ENCODE data around the gene CHI3L1. TPM values are rescaled to one million over a fixed set of nuclear protein-coding genes. Genes with fewer than 3 reads are reported as not detected.

CHI3L1 gene
- total RNA-seq, 1 donor from 2014 or later: not detected

DNA sequence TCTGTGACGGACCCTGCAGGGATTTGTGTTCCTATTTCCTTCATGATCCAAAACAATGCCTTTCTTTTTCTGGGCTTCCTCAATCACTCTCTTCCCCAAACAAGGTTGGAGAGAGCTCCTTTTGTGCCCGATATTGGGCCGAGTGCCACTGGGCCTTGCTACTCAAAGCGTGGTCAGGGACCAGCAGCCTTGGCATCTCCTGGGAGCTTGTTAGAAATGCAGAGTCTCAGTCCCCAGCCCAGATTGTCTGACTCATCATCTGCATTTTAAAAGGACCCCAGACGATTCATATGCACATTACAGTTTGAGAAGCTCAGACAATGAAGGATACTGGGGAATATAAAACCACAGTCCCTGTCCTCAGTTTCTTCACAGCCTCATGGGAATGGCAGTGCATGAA, 39.1 kb downstream of the CHI3L1 start:
- Mint-ChIP-seq H3K36me3 (no peaks in the 10 kb centered on the region), H3K9me3 (no peaks in the 10 kb centered on the region), H3K4me3 (no peak overlapping the region), H3K27ac (no peak overlapping the region), H3K27me3 (peaks cover 3% of the 10 kb centered on the region), H3K4me1 (ENCODE audit: unreplicated experiment) (peaks cover 26% of the 10 kb centered on the region)
- TF ChIP-seq CTCF (conservative IDR thresholded peaks at IDR 0.05): no peak
- no peak for DNase-seq (ENCODE audit: extremely low spot score, unreplicated experiment)

GRCh38 chr1:203146537-203146936, 40.0 kb downstream of the CHI3L1 start:
- no peak for TF ChIP-seq CTCF (conservative IDR thresholded peaks at IDR 0.05)
- no peaks in the 10 kb centered on the region for H3K9me3 Mint-ChIP-seq
- no peaks in the 10 kb centered on the region for H3K36me3 Mint-ChIP-seq
- no peak for DNase-seq (ENCODE audit: extremely low spot score, unreplicated experiment)
- H3K4me3 Mint-ChIP-seq: no peak overlapping the region
- no peaks in the 10 kb centered on the region for H3K27me3 Mint-ChIP-seq
- H3K27ac Mint-ChIP-seq: no peak overlapping the region
- peaks cover 18% of the 10 kb centered on the region for H3K4me1 Mint-ChIP-seq (ENCODE audit: unreplicated experiment)

DNA sequence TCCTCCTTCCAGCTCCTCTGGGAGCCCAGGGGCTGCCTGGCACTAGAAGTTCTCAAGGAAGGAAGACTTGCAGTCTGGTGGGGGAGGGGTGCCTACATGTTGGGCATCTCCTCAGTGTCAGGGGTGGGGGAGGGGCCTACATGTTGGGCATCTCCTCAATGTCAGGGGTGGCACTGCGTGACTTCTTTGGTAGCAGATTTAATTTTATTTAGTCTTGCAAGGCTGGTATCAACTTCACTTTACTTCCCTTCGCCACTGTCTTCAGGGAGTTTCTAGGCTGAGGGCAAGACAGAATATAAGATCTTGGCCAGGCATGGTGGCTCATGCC, 40.5 kb downstream of the CHI3L1 start:
- H3K9me3 Mint-ChIP-seq: no peaks in the 10 kb centered on the region
- TF ChIP-seq CTCF (conservative IDR thresholded peaks at IDR 0.05): no peak
- peaks cover 15% of the 10 kb centered on the region for H3K4me1 Mint-ChIP-seq (ENCODE audit: unreplicated experiment)
- DNase-seq (ENCODE audit: extremely low spot score, unreplicated experiment): no peak
- H3K4me3 Mint-ChIP-seq: no peak overlapping the region
- H3K36me3 Mint-ChIP-seq: no peaks in the 10 kb centered on the region
- H3K27ac Mint-ChIP-seq: no peak overlapping the region
- no peaks in the 10 kb centered on the region for H3K27me3 Mint-ChIP-seq

DNA sequence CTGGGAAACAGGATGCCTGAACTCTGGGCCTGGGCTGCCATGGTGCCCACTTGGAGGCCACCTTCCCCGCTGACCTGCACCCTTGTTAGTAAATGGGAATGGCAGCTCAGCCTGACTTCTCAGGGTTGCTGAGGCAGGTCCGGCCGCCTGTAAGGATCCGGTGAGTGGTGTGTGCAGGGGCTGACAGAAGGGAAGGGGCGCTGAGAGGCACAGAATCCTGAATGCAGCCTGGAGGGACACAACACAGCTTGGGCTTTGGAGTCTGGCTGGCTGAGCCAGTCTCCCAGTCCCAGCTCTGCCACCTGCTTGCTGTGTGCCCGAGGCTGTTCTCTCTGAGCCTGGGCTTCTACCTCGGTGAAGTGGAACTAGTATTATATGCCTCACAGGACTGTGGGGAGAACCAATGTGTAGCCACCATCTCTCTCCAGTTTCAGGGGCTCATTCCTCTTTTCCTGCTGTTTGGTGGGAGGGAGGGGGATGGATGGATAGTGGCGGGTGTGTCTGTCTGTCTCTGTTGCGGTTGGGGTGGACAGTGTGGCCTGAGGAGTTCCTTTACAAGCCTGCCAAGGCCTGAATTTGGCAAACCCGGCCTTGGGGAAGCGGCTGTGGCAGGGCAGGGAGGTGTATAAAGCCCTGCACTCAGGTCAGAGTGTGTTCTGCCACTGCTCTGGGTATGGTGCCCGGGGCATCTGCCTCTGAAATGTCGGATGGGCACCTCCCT, 41.0 kb downstream of the CHI3L1 start:
- H3K4me3 Mint-ChIP-seq: no peak overlapping the region
- TF ChIP-seq CTCF (conservative IDR thresholded peaks at IDR 0.05): no peak
- DNase-seq (ENCODE audit: extremely low spot score, unreplicated experiment): no peak
- H3K4me1 Mint-ChIP-seq (ENCODE audit: unreplicated experiment): peaks cover 15% of the 10 kb centered on the region
- H3K9me3 Mint-ChIP-seq: no peaks in the 10 kb centered on the region
- H3K36me3 Mint-ChIP-seq: no peaks in the 10 kb centered on the region
- H3K27me3 Mint-ChIP-seq: no peaks in the 10 kb centered on the region
- H3K27ac Mint-ChIP-seq: no peak overlapping the region

DNA sequence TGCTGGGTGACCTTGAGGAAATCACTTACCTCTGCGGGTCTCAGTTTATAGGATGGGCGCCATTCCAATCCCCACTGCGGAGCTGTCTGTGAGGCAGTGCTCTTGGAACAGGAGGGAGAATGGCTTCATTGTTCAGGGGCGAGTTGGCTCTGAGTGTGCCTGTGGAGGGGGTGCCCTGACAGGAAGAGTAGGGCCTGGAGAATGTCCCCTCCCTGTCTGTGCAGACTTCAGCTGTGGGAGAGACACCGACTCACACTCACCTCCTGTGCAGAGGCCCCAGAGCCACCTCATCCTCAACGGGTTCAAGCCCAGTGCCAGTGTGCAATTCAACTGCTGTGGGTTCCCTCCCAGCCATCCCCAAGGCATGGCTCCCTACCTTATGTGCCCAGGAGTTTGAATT, 41.8 kb downstream of the CHI3L1 start:
- Mint-ChIP-seq H3K4me1 (ENCODE audit: unreplicated experiment) (peaks cover 8% of the 10 kb centered on the region), H3K27ac (no peak overlapping the region)
- TF ChIP-seq CTCF (conservative IDR thresholded peaks at IDR 0.05): no peak

GRCh38 chr1:203143641-203144040, 42.9 kb downstream of the CHI3L1 start:
- Mint-ChIP-seq H3K36me3 (no peaks in the 10 kb centered on the region), H3K4me3 (no peak overlapping the region), H3K4me1 (ENCODE audit: unreplicated experiment) (no peaks in the 10 kb centered on the region), H3K9me3 (no peaks in the 10 kb centered on the region), H3K27ac (no peak overlapping the region), H3K27me3 (no peaks in the 10 kb centered on the region)
- TF ChIP-seq CTCF (conservative IDR thresholded peaks at IDR 0.05): no peak
- no peak for DNase-seq (ENCODE audit: extremely low spot score, unreplicated experiment)

More for the DNA sequence above, 41.8 kb downstream of the CHI3L1 start:
- Mint-ChIP-seq H3K9me3 (no peaks in the 10 kb centered on the region), H3K36me3 (no peaks in the 10 kb centered on the region), H3K27me3 (no peaks in the 10 kb centered on the region), H3K4me3 (no peak overlapping the region)
- DNase-seq (ENCODE audit: extremely low spot score, unreplicated experiment): no peak

All from type B pancreatic cell (in vitro differentiated cells).